ENCODE data around the gene MRPL50.

Gene MRPL50

DNA sequence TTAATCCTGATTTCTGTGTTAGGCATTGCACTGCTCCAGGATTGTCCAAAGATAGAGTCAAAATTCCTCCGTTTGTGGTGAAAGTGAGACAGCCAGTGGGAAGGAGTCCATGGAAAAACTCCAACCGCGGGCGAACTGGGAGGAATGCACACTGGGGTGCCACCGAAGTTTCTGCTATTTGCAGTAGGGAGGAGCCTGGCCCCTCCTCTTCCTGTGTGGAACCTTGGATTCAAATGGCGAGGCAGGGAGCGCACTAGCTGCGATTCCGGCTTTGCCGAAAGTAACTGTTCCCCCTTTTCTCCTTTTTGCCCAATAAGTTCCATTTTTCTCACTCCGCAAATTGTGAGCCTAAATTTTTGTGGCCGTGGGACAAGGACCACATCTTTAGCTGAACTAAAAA, 22.9 kb downstream of the MRPL50 start:
- no peak for DNase-seq (ENCODE audit: low read depth in 2 of 2)

DNA sequence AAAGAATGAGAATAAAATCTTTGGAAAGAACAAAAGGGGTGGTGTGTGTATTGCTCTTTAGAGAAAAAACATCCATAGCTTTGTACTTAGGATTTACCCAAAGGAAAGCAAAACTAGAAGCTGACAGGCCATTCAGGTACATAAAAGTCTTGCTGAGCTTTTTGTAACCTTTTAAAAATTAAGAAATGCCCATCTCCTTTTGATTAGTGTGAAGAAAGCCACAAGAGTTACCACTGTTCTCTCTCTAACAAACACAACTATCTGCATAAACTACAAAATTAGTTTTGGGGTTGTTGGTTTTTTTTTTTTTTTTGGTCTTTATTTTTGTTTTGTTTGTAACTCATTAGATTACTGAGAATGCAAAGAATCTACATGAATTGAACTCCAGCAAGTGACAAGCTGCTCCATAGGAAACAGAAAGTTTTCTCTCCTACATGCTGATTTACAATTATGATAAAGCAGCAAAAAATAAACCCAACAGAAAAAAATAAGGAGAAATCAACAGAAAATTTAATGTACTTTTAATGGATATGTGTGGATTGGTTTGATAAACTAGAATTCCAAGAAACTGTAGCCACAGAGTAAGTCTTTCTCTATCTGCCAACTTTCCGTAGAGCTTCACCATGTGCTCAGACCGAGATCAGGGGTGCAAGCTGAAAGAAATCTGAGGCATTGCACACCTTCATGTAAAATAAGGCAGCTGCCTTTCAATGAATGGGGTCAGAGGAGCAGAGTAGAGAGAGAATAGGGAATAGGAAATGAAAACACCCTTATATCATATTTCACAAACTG, 25.9 kb downstream of the MRPL50 start:
- no peak for DNase-seq (ENCODE audit: low read depth in 2 of 2)

- no peak for DNase-seq (ENCODE audit: low read depth in 2 of 2)
Observed at GRCh38 chr9:101371813-101372212, 26.6 kb downstream of the MRPL50 start.

GRCh38 chr9:101369884-101370531, 28.4 kb downstream of the MRPL50 start:
- DNase-seq (ENCODE audit: low read depth in 2 of 2), result no peak

GRCh38 chr9:101369286-101369685, 29.1 kb downstream of the MRPL50 start:
- DNase-seq (ENCODE audit: low read depth in 2 of 2), result no peak

GRCh38 chr9:101367323-101367722, 31.1 kb downstream of the MRPL50 start:
- DNase-seq (ENCODE audit: low read depth in 2 of 2), result no peak

- DNase-seq (ENCODE audit: low read depth in 2 of 2), result no peak
Observed at GRCh38 chr9:101366038-101366756, 32.2 kb downstream of the MRPL50 start.

- no peak for DNase-seq (ENCODE audit: low read depth in 2 of 2)
Observed at GRCh38 chr9:101365181-101365580, 33.2 kb downstream of the MRPL50 start.

GRCh38 chr9:101362450-101362849, 36.0 kb downstream of the MRPL50 start:
- no peak for DNase-seq (ENCODE audit: low read depth in 2 of 2)

- no peak for DNase-seq (ENCODE audit: low read depth in 2 of 2)
Observed at GRCh38 chr9:101360647-101361046, 37.8 kb downstream of the MRPL50 start.

- DNase-seq (ENCODE audit: low read depth in 2 of 2), result no peak
Observed at GRCh38 chr9:101359679-101360078, 38.7 kb downstream of the MRPL50 start.

- DNase-seq (ENCODE audit: low read depth in 2 of 2), result no peak
Observed at GRCh38 chr9:101356619-101357018, 41.8 kb downstream of the MRPL50 start.

GRCh38 chr9:101354765-101355708, 43.4 kb downstream of the MRPL50 start:
- no peak for DNase-seq (ENCODE audit: low read depth in 2 of 2)

DNA sequence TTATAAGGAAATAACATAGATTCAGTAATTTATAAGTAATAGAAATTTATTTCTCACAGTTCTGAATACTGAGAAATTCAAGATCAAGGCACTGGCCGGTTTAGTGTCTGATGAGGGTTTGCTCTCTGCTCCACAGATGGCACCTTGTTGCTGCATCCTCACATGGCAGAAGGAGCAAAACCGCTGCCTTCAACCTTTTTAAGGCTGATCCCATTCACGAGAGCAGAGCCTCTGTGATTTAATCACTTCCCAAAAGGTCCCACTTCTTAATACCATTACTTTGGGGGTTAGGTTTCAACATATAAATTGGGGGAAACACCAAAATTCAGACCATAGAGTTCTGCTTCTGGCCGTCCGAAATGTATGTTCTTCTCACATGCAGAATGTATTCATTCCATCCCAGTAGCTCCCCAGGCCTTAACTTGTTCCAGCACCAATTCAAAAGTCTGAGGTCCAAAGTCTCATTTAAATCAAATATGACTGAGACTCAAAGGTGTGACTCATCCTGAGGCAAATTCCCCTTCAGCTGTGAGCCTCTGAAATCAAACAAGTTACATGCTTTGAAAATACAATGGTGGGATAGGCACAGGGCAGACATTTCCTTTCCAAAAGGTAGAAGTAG, 44.2 kb downstream of the MRPL50 start:
- no peak for DNase-seq (ENCODE audit: low read depth in 2 of 2)

GRCh38 chr9:101353683-101354082, 44.7 kb downstream of the MRPL50 start:
- DNase-seq (ENCODE audit: low read depth in 2 of 2), result no peak

- DNase-seq (ENCODE audit: low read depth in 2 of 2), result no peak
Observed at GRCh38 chr9:101352892-101353463, 45.4 kb downstream of the MRPL50 start.

DNA sequence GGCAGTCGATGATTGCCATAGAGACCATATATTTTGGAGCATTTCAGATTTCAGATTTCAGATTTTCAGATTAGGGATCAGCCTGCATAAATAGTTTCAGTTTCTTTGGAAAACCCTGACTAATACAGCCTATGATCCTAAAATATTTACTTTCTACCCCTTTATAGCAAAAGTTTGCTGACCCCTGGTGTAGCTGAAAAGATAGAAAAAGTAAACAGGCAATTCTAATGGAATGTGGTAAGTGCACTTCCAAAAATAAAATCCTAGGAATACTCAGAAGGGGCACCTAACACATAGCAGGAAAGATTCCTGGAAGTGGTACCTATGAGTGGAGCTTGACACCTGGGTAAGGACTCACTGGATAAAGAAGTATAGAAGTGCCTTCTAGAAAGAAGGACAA, 48.1 kb downstream of the MRPL50 start:
- no peak for DNase-seq (ENCODE audit: low read depth in 2 of 2)

DNA sequence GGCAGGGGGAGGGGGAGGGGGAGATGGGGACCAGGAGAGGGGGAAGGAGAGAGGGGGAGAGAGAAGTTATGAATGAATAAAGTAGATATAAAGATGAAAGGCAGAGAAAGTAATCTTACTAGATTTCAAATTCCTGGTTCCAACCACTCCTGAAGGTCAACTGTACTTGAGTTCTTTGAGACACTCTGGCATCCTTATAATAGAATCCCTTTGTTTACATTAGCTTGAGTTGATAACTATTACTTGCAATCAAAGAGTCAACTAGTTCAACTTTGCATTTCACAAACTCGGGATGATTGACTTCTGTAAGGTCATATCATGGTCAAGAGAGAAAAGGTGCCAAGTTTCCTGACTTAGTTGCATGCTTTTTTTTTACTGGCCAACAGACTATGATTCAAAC, 55.8 kb downstream of the MRPL50 start:
- DNase-seq (ENCODE audit: low read depth in 2 of 2), result no peak

GRCh38 chr9:101341958-101342357, 56.5 kb downstream of the MRPL50 start:
- no peak for DNase-seq (ENCODE audit: low read depth in 2 of 2)

Measured in stimulated activated CD8-positive, alpha-beta memory T cell treated with anti-CD3 and anti-CD28 coated beads, Interleukin-15, amount 100 ng/mL, for 48 hours (primary cell).